Activated T-cell treated with anti-CD3 and anti-CD28 coated beads for 48 hours (primary cell): ENCODE data around the gene POLN.
A peak's percentile ranks its signal among the peaks of the same experiment; 100 is the strongest.

Experiments
- DNase-seq: peaks from one replicate; pipeline ENCODE4 v3.0.0-alpha.2; 2020; ENCODE audit warnings: low read depth

The POLN gene

GRCh38 chr4:2241410-2242353, at the start of gene POLN, which contains the start of gene HAUS3:
POLN (minus strand) TSS chr4:2242121; CDS start chr4:2229231, 12,890 bp downstream.
HAUS3 (minus strand) TSS chr4:2242121; CDS start chr4:2240946, 1,175 bp downstream.
- DNase-seq = peak; percentile 99

- DNase-seq = peak; percentile 28
Measured at GRCh38 chr4:2290974-2291704, 49.2 kb upstream of the POLN start.

- DNase-seq = no peak
Measured at GRCh38 chr4:2290488-2290887, 48.6 kb upstream of the POLN start.

- no peak for DNase-seq
Measured at GRCh38 chr4:2289955-2290333, 48.0 kb upstream of the POLN start.

GRCh38 chr4:2289311-2289954, 47.5 kb upstream of the POLN start:
- DNase-seq = no peak

- no peak for DNase-seq
Measured at GRCh38 chr4:2288051-2288541, 46.2 kb upstream of the POLN start.

GRCh38 chr4:2287594-2287915, 45.6 kb upstream of the POLN start:
- no peak for DNase-seq

GRCh38 chr4:2286904-2287593, 45.1 kb upstream of the POLN start:
- DNase-seq = no peak

GRCh38 chr4:2285613-2286381, 43.9 kb upstream of the POLN start:
- no peak for DNase-seq

- DNase-seq = no peak
Measured at GRCh38 chr4:2284934-2285612, 43.2 kb upstream of the POLN start.

GRCh38 chr4:2284161-2284933, 42.4 kb upstream of the POLN start:
- DNase-seq = no peak

- no peak for DNase-seq
Measured at GRCh38 chr4:2283199-2283711, 41.3 kb upstream of the POLN start.

- peak; percentile 25 for DNase-seq
Measured at GRCh38 chr4:2281575-2282343, 39.8 kb upstream of the POLN start.

- DNase-seq = no peak
Measured at GRCh38 chr4:2280531-2281300, 38.8 kb upstream of the POLN start.

GRCh38 chr4:2277956-2278355, 36.0 kb upstream of the POLN start:
- DNase-seq = no peak

- no peak for DNase-seq
Measured at GRCh38 chr4:2276581-2277325, 34.8 kb upstream of the POLN start.
